ENCODE data around the gene ARHGAP42. TPM values are rescaled to one million over a fixed set of nuclear protein-coding genes. Genes with fewer than 3 reads are reported as not detected.

The ARHGAP42 gene
- total and polyA plus RNA-seq, 8 donors, result 0.76 to 4.9 (median 1.8) TPM

- Histone ChIP-seq H3K4me3 (no peak overlapping the region), H3K36me3 (no peaks in the 10 kb centered on the region)
These were observed 2.1 kb downstream of the ARHGAP42 start for GRCh38 chr11:100689141-100689540.

GRCh38 chr11:100691896-100692653 is 5.0 kb downstream of the ARHGAP42 start:
- WGBS, 2 donors, result 64 to 74% methylated on average over 1 of the region's 1 CpG
- no peaks in the 10 kb centered on the region for H3K27me3 ChIP-seq
- no peaks in the 10 kb centered on the region for H3K9me3 ChIP-seq
- no peaks in the 10 kb centered on the region for H3K36me3 ChIP-seq
- no peak overlapping the region for H3K27ac ChIP-seq
- no peak overlapping the region for H3K4me3 ChIP-seq
- intact Hi-C loops (cut with DNase I), result no loop called here
- ATAC-seq, result no peak
- no peak for TF ChIP-seq CTCF (IDR thresholded peaks at IDR 0.05)
- no peak for DNase-seq
- no peaks in the 10 kb centered on the region for H3K4me1 ChIP-seq
- no peak for FAIRE-seq

More at GRCh38 chr11:100689141-100689540, 2.1 kb downstream of the ARHGAP42 start:
- Histone ChIP-seq H3K27ac (no peak overlapping the region), H3K27me3 (no peaks in the 10 kb centered on the region), H3K4me1 (no peaks in the 10 kb centered on the region), H3K9me3 (no peaks in the 10 kb centered on the region)
- no peak for TF ChIP-seq CTCF (IDR thresholded peaks at IDR 0.05)
- intact Hi-C loops (cut with DNase I), result no loop called here
- ATAC-seq, result no peak
- FAIRE-seq, result no peak
- no peak for DNase-seq
- WGBS, 2 donors, result 76 to 83% methylated on average over 4 of the region's 4 CpGs

- FAIRE-seq (no peak), DNase-seq (no peak), ATAC-seq (no peak)
- H3K27me3 ChIP-seq, result no peaks in the 10 kb centered on the region
- 83 to 90% methylated on average over 5 of the region's 5 CpGs for WGBS, 2 donors
- H3K4me3 ChIP-seq, result no peak overlapping the region
- intact Hi-C loops (cut with DNase I), result no loop called here
- TF ChIP-seq CTCF (IDR thresholded peaks at IDR 0.05), result no peak
- no peaks in the 10 kb centered on the region for H3K4me1 ChIP-seq
- H3K9me3 ChIP-seq, result no peaks in the 10 kb centered on the region
- H3K27ac ChIP-seq, result no peak overlapping the region
- no peaks in the 10 kb centered on the region for H3K36me3 ChIP-seq
These were observed 8.8 kb downstream of the ARHGAP42 start for GRCh38 chr11:100695911-100696310.

- Histone ChIP-seq H3K27ac (no peak overlapping the region), H3K4me1 (no peaks in the 10 kb centered on the region), H3K36me3 (no peaks in the 10 kb centered on the region), H3K27me3 (no peaks in the 10 kb centered on the region), H3K4me3 (no peak overlapping the region), H3K9me3 (no peaks in the 10 kb centered on the region)
- no peak for TF ChIP-seq CTCF (IDR thresholded peaks at IDR 0.05)
- FAIRE-seq (no peak), DNase-seq (no peak), ATAC-seq (no peak)
- intact Hi-C loops (cut with DNase I), result no loop called here
- WGBS, 2 donors, result 91 to 95% methylated on average over 2 of the region's 2 CpGs
These were observed 16.1 kb downstream of the ARHGAP42 start for GRCh38 chr11:100703139-100703538.

GRCh38 chr11:100703801-100704575 is 16.9 kb downstream of the ARHGAP42 start:
- no peak overlapping the region for H3K27ac ChIP-seq
- no peak for FAIRE-seq
- H3K36me3 ChIP-seq, result no peaks in the 10 kb centered on the region
- intact Hi-C loops (cut with DNase I), result no loop called here
- no peaks in the 10 kb centered on the region for H3K27me3 ChIP-seq
- H3K4me1 ChIP-seq, result no peaks in the 10 kb centered on the region
- no peak for TF ChIP-seq CTCF (IDR thresholded peaks at IDR 0.05)
- no peak for DNase-seq
- WGBS, 2 donors, result 67 to 82% methylated on average over 5 of the region's 5 CpGs
- ATAC-seq, result no peak
- H3K4me3 ChIP-seq, result no peak overlapping the region
- no peaks in the 10 kb centered on the region for H3K9me3 ChIP-seq
